ENCODE results near the gene CCBE1.

The CCBE1 gene

DNA sequence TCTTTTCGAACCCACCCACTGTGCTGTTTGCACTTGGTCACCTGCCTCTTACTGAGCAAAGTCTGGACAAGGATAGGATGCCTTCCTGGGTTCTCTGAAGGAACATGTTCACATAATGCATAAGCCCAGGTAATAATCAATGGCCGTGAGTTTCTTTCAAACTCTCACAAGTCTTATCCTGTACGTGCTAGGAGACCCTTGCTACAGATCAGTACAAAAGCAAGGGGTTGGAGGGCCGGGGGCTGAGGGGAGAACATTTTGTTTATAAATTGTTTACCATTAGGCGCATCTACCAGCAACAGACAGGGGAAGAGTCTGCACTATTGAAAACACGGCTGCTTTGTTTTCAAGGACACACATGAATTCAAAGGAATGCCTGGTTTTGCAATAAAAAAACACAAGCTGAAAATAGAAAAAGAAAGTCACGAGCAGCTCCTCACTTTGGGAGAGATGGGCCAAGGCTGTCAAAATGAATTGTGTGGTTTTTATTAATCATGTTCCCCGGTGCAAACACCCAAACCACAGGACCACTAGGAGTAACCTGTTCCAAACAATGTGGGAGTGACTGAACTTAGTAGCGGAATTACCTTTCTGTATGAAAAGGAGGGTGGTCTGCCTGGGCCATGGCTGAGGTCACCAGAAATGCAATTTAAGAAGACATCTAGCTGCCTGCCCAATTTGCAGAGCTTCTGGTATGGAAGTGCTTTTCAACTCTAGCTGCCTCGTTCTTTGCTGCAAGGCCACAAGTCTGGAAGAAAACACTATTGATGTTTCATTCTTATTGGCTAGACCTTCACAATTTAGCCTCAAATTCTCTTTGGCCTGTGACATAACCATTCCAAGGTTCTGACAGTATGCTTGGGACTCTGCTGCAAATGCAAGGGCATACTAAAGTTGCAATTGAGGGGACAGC, 73.5 kb downstream of the CCBE1 start:
- FAIRE-seq (no peak), DNase-seq (ENCODE audit: insufficient read length, low spot score) (no peak)

DNA sequence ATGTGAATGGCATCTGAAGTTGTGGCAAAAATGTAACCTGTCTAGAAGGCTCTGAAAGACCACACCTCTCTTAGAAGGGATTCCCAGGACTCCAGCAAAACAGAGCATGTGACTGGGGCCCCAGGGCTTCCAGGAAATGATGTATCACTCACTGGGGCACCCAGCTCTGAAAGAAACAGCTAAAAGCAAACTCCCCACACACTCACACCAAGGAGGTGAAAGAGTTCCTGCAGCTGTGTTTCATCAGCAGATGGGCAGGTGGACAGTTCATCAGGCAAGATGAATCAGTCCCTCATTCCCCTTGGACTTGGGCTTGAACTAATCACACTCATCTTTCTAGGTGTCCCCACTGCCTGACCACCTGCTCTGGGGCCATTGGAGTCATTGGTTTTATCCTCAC, 76.2 kb downstream of the CCBE1 start:
- no peak for DNase-seq (ENCODE audit: insufficient read length, low spot score)
- FAIRE-seq = no peak

DNA sequence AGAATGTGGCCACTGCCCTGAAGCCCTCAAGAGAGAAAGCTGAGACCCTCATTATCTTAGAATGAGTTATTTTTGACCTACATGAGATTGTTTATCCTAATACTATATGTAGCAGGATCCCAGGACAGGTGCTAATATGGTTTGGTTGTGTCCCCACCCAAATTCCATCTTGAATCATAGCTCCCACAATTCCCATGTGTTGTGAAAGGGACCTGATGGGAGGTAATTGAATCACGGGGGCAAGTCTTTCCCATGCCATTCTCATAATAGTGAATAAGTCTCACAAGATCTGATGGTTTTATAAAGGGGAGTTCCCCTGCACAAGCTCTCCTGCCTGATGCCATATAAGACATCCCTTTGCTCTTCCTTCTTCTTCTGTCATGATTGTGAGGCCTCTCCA, 76.8 kb downstream of the CCBE1 start:
- FAIRE-seq = no peak
- no peak for DNase-seq (ENCODE audit: insufficient read length, low spot score)

DNA sequence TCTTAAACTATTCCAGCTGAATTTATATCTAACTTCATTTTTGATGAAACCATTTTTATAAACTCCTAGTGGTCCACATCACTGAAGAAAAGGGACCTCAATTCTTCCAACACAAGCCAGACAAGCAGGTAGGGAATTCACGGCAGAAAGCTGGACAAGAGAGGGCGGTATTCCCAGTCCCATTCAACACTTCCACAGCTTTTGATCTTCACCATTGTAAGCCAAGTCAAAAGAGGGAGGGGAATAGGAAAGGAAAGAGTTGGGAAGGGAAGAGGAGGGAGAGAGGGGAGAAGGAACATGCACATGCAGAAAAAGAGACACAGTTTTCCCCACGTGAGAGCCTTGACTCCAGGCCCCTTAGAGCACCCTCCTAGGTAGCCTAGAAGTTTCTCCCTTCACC, 77.4 kb downstream of the CCBE1 start:
- no peak for FAIRE-seq
- no peak for DNase-seq (ENCODE audit: insufficient read length, low spot score)

DNA sequence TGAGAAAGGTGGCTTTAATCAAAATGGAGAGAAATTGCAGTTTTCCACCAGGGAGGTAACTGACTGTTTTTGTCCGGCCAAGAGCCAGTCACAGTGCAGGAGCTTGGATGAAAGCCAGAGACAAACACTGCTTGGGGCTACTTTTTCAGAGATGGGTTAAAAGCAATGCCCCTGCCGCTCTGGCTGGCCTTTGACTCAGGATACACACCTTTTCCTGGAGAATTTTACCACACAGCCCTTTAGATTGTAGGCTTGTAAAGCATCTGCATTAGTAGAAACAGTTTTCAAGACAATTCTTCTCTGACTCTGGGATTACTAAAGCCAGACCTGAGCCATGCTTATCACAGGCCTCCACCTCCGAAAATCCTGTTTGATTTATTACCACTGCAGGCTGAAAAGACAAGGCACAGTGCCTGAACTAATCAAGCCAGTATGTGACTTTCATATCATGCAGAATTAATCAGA, 79.7 kb downstream of the CCBE1 start:
- DNase-seq (ENCODE audit: insufficient read length, low spot score) (no peak), FAIRE-seq (no peak)

DNA sequence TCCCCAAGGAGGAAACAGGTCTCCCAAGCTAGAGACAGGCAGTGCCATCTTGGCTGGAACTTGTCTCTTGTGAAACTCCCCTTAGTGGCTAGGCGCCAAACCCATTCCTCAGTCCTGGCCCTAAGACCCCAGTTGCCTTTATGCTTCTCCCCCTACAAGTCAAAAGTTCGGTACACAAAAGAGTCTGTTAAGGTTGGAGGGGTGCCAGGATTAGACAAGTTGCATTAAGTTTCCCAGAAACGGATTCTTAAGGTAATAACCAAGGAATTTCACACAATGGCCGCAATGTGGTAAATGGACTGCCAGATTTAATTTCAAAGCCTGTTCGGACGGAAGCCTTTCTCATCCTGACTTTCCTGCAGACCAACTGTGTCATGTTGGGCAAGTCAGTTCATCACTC, 80.7 kb downstream of the CCBE1 start:
- DNase-seq (ENCODE audit: insufficient read length, low spot score) = no peak
- no peak for FAIRE-seq

DNA sequence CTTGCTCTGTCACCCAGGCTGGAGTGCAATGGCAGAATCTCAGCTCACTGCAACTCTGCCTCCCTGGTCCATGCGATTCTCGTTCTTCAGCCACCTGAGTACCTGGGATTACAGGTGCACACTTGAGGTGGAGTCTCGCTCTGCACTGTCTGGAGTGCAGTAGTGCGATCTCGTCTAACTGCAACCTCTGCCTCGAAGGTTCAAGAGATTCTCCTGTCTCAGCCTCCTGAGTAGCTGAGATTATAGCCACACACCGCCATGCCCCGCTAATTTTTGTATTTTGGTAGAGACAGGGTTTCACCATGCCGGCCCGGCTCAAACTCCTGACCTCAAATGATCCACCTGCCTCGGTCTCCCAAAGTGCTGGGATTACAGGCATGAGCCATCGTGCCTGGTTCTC, 83.3 kb downstream of the CCBE1 start:
- no peak for DNase-seq (ENCODE audit: insufficient read length, low spot score)
- no peak for FAIRE-seq

DNA sequence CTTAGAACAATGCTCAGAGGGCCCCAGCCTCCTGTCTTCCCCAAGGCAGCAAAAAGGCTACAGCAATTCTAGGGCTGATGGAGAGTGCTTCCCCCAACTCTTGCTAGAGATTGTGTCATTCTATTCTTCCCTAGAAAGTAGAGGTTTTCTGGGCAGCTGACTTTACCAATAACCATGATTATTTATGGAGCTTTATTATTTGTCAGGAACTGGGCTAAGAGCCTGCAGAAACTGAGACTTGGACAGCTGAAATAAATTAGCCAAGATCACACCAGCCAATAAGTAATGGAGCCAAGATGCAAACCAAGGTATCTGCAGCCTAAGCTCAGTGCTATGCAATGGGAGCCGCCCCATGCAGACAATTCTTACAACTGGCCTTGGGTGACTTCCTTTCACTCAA, 84.8 kb downstream of the CCBE1 start:
- DNase-seq (ENCODE audit: insufficient read length, low spot score) = no peak

DNA sequence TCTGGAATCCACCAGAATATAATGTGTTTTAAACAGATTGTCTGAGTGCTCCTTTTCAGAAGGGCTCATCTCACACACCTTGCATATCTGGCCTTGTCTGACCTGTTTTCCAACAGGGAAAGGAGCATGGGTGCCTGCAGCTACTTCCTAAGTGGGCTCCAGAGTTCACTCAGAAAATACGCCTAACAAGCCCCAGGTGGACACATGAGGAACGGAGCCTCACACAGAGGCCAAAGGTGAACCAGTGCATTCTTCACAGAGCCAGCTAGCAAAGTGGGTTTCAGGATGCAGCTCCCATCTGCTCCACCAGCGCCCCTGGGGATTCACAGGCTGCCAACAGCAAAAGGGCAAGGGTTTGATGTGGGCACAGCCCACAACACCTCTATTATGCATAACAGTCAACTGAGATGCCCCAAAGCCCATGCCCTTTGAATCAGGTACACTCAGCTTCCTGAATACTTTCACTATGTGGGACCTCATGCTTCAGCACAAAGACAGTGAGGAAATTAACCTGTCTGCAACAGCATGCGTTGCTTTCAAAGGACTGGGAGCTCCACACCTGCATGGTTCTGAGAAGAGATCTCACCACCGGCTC, 86.6 kb downstream of the CCBE1 start:
- DNase-seq (ENCODE audit: insufficient read length, low spot score) (no peak), FAIRE-seq (no peak)

More for the DNA sequence above, 84.8 kb downstream of the CCBE1 start:
- no peak for FAIRE-seq

DNA sequence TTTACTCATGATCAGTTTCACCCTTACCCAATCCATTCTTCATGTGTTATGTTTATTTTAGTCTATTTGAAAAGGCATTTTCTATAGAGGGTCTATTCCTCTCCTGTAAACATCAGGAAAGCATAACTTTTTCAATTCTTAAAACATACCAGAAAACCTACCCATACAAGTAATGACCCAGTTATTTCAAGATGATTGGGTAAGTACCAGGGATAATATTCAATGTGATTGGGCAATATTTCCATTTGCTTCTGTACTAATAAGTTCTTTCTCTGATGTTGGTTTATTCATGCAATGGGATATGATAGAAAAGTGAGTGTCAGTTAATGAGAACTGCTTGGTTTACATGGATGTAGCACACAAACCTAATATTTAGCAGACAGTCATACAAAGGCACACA, 87.6 kb downstream of the CCBE1 start:
- DNase-seq (ENCODE audit: insufficient read length, low spot score) (no peak), FAIRE-seq (no peak)

DNA sequence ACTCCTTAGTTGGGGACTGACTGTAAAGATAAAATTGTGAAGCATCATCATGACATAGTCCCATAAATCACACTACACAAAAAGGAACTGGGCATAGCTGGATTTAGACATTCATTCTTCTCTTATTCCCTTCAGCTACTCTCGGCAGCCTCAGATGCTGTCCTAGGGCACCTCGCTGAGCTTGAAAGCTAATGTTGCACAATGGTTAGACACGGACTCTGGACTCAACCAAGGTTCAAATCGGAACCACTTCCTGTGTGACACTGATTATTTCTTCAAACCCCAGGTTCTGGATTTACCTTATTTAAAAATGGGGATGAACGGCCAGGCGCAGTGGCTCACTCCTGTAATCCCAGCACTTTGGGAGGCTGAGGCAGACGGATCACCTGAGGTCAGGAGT, 89.8 kb downstream of the CCBE1 start:
- no peak for FAIRE-seq

DNA sequence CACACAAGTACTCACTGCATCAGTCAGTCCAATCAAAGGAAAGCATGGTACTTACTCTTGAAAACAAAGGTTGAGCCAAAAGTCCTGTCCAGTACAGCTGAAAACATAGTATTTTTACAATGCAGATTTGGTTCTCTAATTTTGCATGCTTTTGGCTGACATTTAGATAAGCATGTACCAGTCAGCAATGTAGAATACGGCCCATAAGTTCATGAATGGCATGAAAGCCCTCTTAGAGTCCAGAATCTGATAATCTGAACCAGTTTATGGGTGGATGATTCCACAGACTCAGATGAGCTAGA, 90.2 kb downstream of the CCBE1 start:
- FAIRE-seq (no peak), DNase-seq (ENCODE audit: insufficient read length, low spot score) (no peak)

More for the DNA sequence above, 89.8 kb downstream of the CCBE1 start:
- no peak for DNase-seq (ENCODE audit: insufficient read length, low spot score)

DNA sequence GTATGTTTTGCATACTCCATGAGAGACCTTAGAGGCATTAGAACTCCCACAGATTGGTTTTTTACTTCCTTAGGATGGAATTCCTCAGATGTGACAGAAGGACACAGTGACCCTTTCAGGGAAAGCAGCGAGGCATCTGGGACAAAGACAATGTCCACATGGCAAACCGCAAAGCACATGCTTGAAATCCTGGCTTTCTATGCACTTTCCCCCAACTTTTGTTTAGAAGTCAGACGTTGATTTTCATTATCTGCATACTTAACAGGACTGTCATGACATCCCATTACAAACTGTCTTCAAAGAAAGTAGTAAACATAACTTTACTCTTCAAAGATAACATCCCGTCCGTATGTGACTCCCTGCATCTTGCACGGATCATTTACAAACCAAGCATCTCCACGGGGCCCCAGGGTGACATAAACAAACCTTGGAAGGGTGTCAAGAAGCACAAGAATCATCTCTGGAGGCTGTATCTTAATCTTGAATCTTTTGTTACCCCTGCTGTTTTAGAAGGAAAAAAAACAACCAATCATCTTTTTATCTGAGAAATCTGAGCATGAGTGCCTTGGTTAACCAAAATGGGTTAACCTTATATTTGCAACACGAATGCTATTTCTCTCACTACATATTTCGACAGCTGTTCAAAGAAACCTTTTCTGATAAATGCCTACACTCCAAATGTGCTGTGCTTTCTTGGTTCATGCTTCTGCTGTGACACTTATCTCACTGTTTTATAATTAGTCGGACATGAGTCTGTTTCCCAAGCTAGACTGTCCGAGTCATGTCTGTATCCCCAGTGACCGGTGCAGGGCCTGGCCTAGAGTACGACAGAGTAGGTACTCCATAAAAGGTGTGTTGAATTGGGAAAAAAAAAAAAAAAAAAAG, 90.8 kb downstream of the CCBE1 start:
- DNase-seq (ENCODE audit: insufficient read length, low spot score) (no peak), FAIRE-seq (no peak)

DNA sequence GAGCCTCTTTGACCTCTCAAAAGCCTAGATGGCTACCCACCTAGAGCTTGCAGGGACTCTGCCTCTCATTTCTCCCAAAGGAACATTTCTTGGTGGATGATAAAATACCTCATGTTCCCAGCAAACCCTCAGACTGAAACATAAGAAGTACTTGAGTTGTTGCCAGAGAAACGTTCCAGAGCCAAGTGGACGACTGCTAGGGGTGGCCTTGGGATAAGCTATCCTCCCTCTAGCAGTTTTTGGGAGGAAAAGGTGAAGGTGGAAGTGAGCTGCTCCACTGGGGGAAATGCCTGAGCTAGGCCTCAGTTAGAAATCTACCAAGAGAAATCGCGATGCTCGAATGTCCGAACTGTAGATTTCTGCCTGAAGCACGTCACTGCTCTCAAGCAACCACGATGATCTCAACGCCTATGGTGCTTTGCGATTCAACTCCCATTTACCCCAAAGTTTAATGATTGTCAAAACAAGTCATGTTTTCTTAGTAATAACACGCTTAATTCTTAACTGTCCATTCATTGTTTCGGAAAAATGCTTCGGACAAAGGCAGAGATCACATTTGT, 91.5 kb downstream of the CCBE1 start:
- FAIRE-seq = no peak
- DNase-seq (ENCODE audit: insufficient read length, low spot score) = no peak

DNA sequence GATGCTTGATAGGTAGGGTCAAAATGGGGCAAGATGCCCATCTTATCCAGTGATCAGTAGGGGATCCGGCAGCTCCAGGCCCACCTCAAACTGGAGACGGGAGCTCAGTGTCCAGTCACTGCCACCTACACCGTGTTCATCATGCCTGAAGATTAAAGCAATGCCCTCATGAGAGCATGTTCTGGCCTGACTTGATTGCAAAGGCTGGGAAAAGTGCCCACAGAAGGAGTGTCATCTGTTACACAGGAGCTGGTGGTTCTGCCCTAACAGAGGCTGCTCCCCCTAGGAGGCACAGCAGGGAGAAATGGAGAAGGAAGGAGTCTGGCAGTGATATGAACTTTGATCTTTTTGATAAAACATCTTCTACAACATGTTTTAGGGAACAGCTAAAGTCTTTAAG, 92.3 kb downstream of the CCBE1 start:
- FAIRE-seq = no peak
- DNase-seq (ENCODE audit: insufficient read length, low spot score) = no peak

DNA sequence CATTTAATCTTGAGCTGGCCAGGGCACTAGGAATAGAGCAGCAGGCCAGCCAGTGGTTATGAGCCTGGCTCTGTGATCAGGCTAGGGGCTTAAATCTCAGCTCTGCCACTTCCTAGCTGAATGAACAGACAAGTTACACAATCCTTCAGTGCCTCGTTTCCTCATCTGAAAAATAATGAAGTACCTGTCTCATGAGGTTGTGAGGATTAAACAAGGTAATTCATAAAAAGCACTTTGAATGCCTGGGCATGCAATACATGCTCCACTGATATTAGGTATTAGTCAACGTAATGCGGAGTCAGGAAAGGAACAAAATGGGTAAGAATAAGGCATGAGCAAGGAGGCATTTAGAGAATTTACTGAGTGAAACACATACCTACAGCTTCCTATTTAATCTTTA, 100.2 kb downstream of the CCBE1 start:
- DNase-seq (ENCODE audit: insufficient read length, low spot score) (no peak), FAIRE-seq (no peak)

DNA sequence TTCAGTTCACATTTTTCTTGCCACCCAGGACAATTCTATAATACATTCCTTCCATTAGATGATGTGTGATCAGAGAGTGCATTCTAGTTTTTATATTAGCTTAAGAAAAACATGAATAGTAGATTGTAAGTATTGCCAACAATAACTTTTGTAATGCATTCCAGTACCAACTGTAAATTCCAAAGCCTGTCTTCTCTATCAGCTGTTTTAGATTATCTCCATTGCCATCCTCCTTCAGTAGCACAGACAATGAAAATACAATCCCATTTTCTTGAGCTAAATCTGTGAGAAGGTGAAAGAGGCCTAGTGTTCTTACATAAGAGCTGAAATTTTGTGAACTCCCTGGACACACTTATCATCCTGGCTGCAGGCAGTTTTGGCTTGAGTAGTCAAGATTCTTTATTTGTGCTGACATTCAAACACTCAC, 103.9 kb downstream of the CCBE1 start:
- FAIRE-seq (no peak), DNase-seq (ENCODE audit: insufficient read length, low spot score) (no peak)

DNA sequence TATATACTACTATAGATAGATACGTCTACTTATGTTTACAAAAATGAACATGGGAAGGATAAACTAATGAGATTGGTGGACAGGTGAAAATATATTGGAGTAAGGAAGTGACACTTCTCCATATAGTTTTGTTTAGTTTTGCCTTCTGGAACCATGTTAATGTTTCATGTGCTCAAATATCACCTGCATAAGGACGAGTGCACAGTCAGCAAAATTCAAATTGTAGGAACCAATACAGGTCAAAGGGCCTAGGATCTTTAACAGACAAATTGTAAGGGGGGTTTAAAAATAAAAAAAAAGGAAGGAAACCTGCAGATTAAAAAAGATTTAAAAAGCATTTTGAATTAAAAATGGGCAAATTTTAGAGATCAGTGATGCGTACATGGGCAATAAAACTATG, 104.6 kb downstream of the CCBE1 start:
- FAIRE-seq = no peak
- DNase-seq (ENCODE audit: insufficient read length, low spot score) = no peak

DNA sequence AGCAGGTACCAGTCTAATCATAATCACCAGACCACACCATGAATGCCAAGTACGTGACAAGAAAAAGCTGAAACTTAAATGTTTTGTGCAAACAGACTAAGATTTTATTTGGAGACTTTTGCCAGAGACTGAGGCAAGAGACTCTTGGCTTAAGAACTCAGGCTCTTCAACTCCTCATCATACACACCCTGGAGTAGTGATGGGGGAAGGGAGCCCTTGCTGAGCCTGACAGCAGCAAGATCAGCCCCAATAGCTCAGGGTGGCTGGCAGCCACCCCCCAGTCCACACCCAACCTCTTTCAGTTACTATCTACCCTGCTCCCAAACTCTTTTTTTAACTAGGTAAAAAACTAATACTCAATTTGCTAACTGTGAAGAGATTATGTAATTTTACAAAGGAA, 114.8 kb downstream of the CCBE1 start:
- DNase-seq (ENCODE audit: insufficient read length, low spot score) (no peak), FAIRE-seq (no peak)

DNA sequence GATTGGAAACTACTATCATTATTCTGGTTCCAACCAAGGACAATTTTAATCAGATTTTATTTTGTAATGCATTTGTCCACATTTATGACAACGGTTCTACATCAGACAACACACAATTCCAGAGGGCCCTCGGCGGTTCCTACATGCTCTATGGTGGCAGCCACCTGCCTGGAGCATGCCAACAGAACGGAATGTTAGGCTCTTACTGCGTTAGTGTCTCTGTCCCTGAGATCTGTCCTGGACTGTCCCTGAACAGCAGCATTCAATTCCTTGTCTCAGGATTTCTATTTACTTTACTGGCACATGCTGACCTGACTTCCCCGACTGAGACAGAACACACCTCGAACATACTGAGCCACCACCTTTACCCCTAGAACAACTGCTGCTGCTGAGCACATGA, 117.7 kb downstream of the CCBE1 start:
- FAIRE-seq (no peak), DNase-seq (ENCODE audit: insufficient read length, low spot score) (no peak)

DNA sequence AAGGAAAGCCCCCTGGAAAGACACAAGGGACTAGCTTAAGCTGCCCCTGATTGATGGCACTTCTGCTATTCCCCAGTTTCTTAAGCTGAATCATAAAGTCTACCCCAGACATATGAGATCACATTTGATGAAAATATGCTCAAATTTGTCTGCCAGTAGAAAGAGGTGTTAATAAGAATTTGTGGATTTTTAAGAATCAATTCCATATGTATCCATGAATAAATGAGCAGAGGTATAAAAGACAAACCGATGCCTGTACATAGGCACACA, 119.9 kb downstream of the CCBE1 start:
- DNase-seq (ENCODE audit: insufficient read length, low spot score) = no peak
- no peak for FAIRE-seq

All from HTR-8/SVneo (cell line).